Smooth muscle cell (in vitro differentiated cells): ENCODE results near the gene TRIM10. TPM values are rescaled to one million over a fixed set of nuclear protein-coding genes. Genes with fewer than 3 reads are reported as not detected.

ENCODE experiments used
- DNase-seq: peaks from one replicate; lab custom pipeline; 2025; ENCODE audit not compliant: unreplicated experiment; lab: John Stamatoyannopoulos, UW
- H2AFZ ChIP-seq: fragments of 200-600 bp; sonication (generic); 2 replicates; pipeline ENCODE4 v1.6.0; 2016; ENCODE audit warnings: antibody characterized with exemption, low read depth, mild to moderate bottlenecking
- H3F3A ChIP-seq: fragments of 200-600 bp; sonication (generic); 2 replicates; pipeline ENCODE4 v1.6.0; 2017; ENCODE audit warnings: antibody characterized with exemption, low read depth
- H3K27ac ChIP-seq: fragments of 200-600 bp; sonication (generic); 2 replicates; pipeline ENCODE4 v1.5.1; 2016; ENCODE audit warnings: low read depth, mild to moderate bottlenecking
- H3K27me3 ChIP-seq: fragments of 200-600 bp; sonication (generic); 2 replicates; pipeline ENCODE4 v1.6.1; 2016; ENCODE audit warnings: low read depth, mild to moderate bottlenecking
- H3K36me3 ChIP-seq: fragments of 200-600 bp; sonication (generic); 2 replicates; pipeline ENCODE4 v1.5.1; 2016; ENCODE audit warnings: low read depth
- H3K4me1 ChIP-seq: fragments of 200-600 bp; sonication (generic); 2 replicates; pipeline ENCODE4 v1.5.1; 2016; ENCODE audit warnings: low read depth
- H3K4me2 ChIP-seq: fragments of 200-600 bp; sonication (generic); 2 replicates; pipeline ENCODE4 v1.6.0; 2016; ENCODE audit warnings: mild to moderate bottlenecking
- H3K4me3 ChIP-seq: fragments of 200-600 bp; sonication (generic); 2 replicates; pipeline ENCODE4 v1.5.1; 2016; ENCODE audit warnings: mild to moderate bottlenecking
- H3K79me2 ChIP-seq: fragments of 200-600 bp; sonication (generic); 2 replicates; pipeline ENCODE4 v1.6.0; 2016; ENCODE audit warnings: low read depth, mild to moderate bottlenecking
- H3K9ac ChIP-seq: fragments of 200-600 bp; sonication (generic); 2 replicates; pipeline ENCODE4 v1.6.0; 2016; ENCODE audit warnings: low read depth
- H3K9me3 ChIP-seq: fragments of 200-600 bp; sonication (generic); replicated peaks from 2 replicates; pipeline ENCODE4 v1.5.1; 2016; ENCODE audit warnings: low read depth
- H4K20me1 ChIP-seq: fragments of 200-600 bp; sonication (generic); 2 replicates; pipeline ENCODE4 v1.6.0; 2016; ENCODE audit warnings: low read depth
- CTCF ChIP-seq: fragments of 200-600 bp; sonication (generic); IDR thresholded peaks from 2 replicates; pipeline ENCODE4 v1.5.1; 2017; ENCODE audit warnings: borderline replicate concordance, mild to moderate bottlenecking, antibody characterized with exemption; ENCODE audit not compliant: insufficient read depth, poor library complexity, severe bottlenecking
- WGBS: methylation state at CpG from one replicate; pipeline ENCODE4 v1.1.7; 2016; ENCODE audit warnings: low lambda C conversion rate; 5-methylcytosine and 5-hydroxymethylcytosine counted together
- polyA plus RNA-seq: library from polyadenylated mRNA; unstranded; fragments of >200 nt; fragmentation: Nextera tagmentation; extraction: Ambion mirVana; gene quantifications from 2 replicates; pipeline ENCODE4 v1.2.1, GENCODE V29; 2016
- small RNA-seq: library from RNA; depleted of rRNA; stranded (forward); fragments of <200 nt; gene quantifications from one replicate; pipeline ENCODE3, GENCODE V24; 2014
- total RNA-seq: library from RNA; depleted of rRNA; stranded (reverse); fragments of >200 nt; gene quantifications from 2 replicates; pipeline ENCODE4 v1.2.3, GENCODE V29; 2014

The TRIM10 gene
- total and polyA plus RNA-seq, 2 experiments from 2014 or later = not detected

GRCh38 chr6:30102970-30103871, 57.8 kb downstream of the TRIM10 start:
- Histone ChIP-seq H3K27ac (no peak overlapping the region), H2AFZ (peak overlapping the region; percentile 84), H3K4me1 (peaks cover 17% of the 10 kb centered on the region), H3K9ac (no peak overlapping the region), H3K4me2 (peak overlapping the region; percentile 85), H3K27me3 (peaks cover 77% of the 10 kb centered on the region), H3K9me3 (no peaks in the 10 kb centered on the region), H3K4me3 (peak overlapping the region; percentile 51), H4K20me1 (no peaks in the 10 kb centered on the region), H3K79me2 (no peaks in the 10 kb centered on the region), H3F3A (no peaks in the 10 kb centered on the region), H3K36me3 (no peaks in the 10 kb centered on the region)
- TF ChIP-seq CTCF = peak; percentile 83
- peak; percentile 47 for DNase-seq
- WGBS = 5% methylated on average over 36 of the region's 36 CpGs

GRCh38 chr6:30102414-30102969, 58.5 kb downstream of the TRIM10 start:
- no peak for TF ChIP-seq CTCF
- H3K36me3 ChIP-seq = no peaks in the 10 kb centered on the region
- peaks cover 17% of the 10 kb centered on the region for H3K4me1 ChIP-seq
- H4K20me1 ChIP-seq = no peaks in the 10 kb centered on the region
- peaks cover 79% of the 10 kb centered on the region for H3K27me3 ChIP-seq
- H3K4me3 ChIP-seq = peak overlapping the region; percentile 51
- peak overlapping the region; percentile 85 for H3K4me2 ChIP-seq
- 31% methylated on average over 14 of the region's 15 CpGs for WGBS
- H3K27ac ChIP-seq = no peak overlapping the region
- no peak overlapping the region for H3K9ac ChIP-seq
- H3F3A ChIP-seq = no peaks in the 10 kb centered on the region
- DNase-seq = no peak
- H3K79me2 ChIP-seq = no peaks in the 10 kb centered on the region
- H3K9me3 ChIP-seq = no peaks in the 10 kb centered on the region
- H2AFZ ChIP-seq = peak overlapping the region; percentile 84

Small RNA genes within 50 kb of the gene (small RNA-seq; reads per million reads assigned to genes)
- gene RF00554 = not detected

Other genes starting within 250 kb of the TRIM10 start
- gene HLA-A, start 218.7 kb downstream of the TRIM10 start, total RNA-seq = 287 and 310 TPM in 2 replicates
- gene HLA-A, start 218.7 kb downstream of the TRIM10 start, polyA plus RNA-seq = 489 and 558 TPM in 2 replicates
- gene POLR1H, start 99.9 kb downstream of the TRIM10 start, total RNA-seq = 17.3 and 21.0 TPM in 2 replicates
- gene POLR1H, start 99.9 kb downstream of the TRIM10 start, polyA plus RNA-seq = 35.1 and 41.7 TPM in 2 replicates
- 48.8 and 63.4 TPM in 2 replicates for gene PPP1R11, start 94.0 kb downstream of the TRIM10 start, total RNA-seq
- 76.8 and 80.2 TPM in 2 replicates for gene PPP1R11, start 94.0 kb downstream of the TRIM10 start, polyA plus RNA-seq
- gene RNF39, start 85.4 kb downstream of the TRIM10 start, total RNA-seq = 0.18 and 0.90 TPM in 2 replicates
- 0.70 and 0.74 TPM in 2 replicates for gene RNF39, start 85.4 kb downstream of the TRIM10 start, polyA plus RNA-seq
- 0.18 TPM in 1 of 2 replicates, not detected in the other for gene TRIM31, start 48.1 kb downstream of the TRIM10 start, total RNA-seq
- not detected in 2 replicates for gene TRIM31, start 48.1 kb downstream of the TRIM10 start, polyA plus RNA-seq
- not detected in 2 replicates for gene TRIM40, start 25.1 kb downstream of the TRIM10 start, total RNA-seq
- gene TRIM40, start 25.1 kb downstream of the TRIM10 start, polyA plus RNA-seq = not detected in 2 replicates
- not detected in 2 replicates for gene TRIM15, start 2.3 kb upstream of the TRIM10 start, total RNA-seq
- not detected in 2 replicates for gene TRIM15, start 2.3 kb upstream of the TRIM10 start, polyA plus RNA-seq
- 17.1 and 20.4 TPM in 2 replicates for gene TRIM26, start 52.2 kb upstream of the TRIM10 start, total RNA-seq
- gene TRIM26, start 52.2 kb upstream of the TRIM10 start, polyA plus RNA-seq = 21.3 and 25.5 TPM in 2 replicates
- 21.9 and 22.6 TPM in 2 replicates for gene TRIM39, start 165.7 kb upstream of the TRIM10 start, total RNA-seq
- 12.4 and 14.5 TPM in 2 replicates for gene TRIM39, start 165.7 kb upstream of the TRIM10 start, polyA plus RNA-seq
- 66.3 and 67.1 TPM in 2 replicates for gene RPP21, start 183.9 kb upstream of the TRIM10 start, total RNA-seq
- 77.5 and 114 TPM in 2 replicates for gene RPP21, start 183.9 kb upstream of the TRIM10 start, polyA plus RNA-seq